Panc1 (cell line): ENCODE results near the gene CHN1.

ENCODE experiments used
- CTCF ChIP-seq: fragments of 450-650 bp; IDR thresholded peaks from 2 replicates; pipeline ENCODE4 v1.5.1; 2017; ENCODE audit warnings: mild to moderate bottlenecking
- POLR2AphosphoS5 ChIP-seq: IDR thresholded peaks from 2 replicates; pipeline ENCODE4 v1.6.1; 2012; ENCODE audit warnings: mild to moderate bottlenecking, low read depth, low read length, moderate library complexity
- REST ChIP-seq, 2 experiments: IDR thresholded peaks; 2 replicates each; pipeline ENCODE4 v1.6.1; 2011 to 2012; ENCODE audit warnings: low read depth in 2 of 2, control low read depth in 1 of 2, low read length in 1 of 2, mild to moderate bottlenecking in 1 of 2, moderate library complexity in 1 of 2; ENCODE audit not compliant: insufficient read depth in 1 of 2
- SIN3A ChIP-seq: IDR thresholded peaks from 2 replicates; pipeline ENCODE4 v1.6.1; 2012; ENCODE audit warnings: low read depth, mild to moderate bottlenecking, low read length, moderate library complexity, borderline replicate concordance; ENCODE audit not compliant: insufficient read depth
- TCF7L2 ChIP-seq: IDR thresholded peaks from 2 replicates; pipeline ENCODE4 v1.6.1; 2011; ENCODE audit warnings: mild to moderate bottlenecking, low read depth, low read length, inconsistent platforms

- no peak for TF ChIP-seq POLR2AphosphoS5
- no peak for TF ChIP-seq TCF7L2
- TF ChIP-seq CTCF: no peak
- no peak for TF ChIP-seq SIN3A
- TF ChIP-seq REST (IDR thresholded peaks at IDR 0.05; ENCODE audit: insufficient read depth in 1 of 2, low read depth in 2 of 2, low read length in 1 of 2): no peak
Measured at GRCh38 chr2:175001566-175001965, 3.6 kb downstream of the CHN1 start.
